CD4-positive, alpha-beta T cell treated with Interleukin-10 for 1 hour (primary cell): ENCODE measurements around the gene ASXL3.

ENCODE experiments used
- DNase-seq: peaks from one replicate; pipeline ENCODE4 v3.0.0-alpha.2; 2020

Gene ASXL3

DNA sequence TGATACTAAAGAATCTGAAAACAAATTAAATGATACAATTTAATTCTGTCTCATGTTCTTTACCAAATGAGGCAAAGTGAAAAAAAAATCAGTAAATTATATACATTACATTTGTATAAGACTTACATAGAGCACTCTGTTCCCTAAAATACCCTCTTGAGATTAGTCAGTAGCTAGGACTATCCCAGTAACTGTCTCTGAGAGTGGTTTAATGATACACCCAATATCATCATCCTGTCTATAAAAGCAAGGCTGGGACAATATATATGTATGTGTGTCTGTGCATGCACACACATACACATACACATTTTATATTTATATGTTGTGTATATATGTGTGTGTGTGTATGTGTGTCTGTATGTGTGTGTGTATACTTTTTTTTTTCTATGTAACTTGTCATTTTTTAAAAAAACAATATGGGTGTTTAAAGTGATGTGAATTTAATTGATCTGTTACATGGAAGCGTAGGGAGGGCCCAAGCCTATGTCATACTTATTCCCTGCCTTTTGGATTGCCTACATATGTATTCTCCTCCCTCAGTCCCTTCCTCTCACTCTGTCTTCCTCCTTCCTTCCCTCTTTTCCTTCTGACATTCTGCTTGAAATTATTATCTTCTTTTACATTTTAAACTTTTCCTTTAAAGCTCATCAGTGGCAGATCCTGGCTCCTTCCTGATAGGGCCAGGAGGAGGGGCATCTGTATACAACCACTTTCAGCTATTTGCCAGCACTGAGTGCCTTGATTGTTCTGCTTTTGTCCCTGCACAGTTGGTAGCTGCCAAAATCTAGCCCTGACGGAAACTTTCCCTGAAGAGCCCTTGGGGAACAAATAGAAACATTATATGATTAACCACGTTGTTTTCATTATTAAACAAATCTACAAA is 6.8 kb downstream of the ASXL3 start:
- no peak for DNase-seq

DNA sequence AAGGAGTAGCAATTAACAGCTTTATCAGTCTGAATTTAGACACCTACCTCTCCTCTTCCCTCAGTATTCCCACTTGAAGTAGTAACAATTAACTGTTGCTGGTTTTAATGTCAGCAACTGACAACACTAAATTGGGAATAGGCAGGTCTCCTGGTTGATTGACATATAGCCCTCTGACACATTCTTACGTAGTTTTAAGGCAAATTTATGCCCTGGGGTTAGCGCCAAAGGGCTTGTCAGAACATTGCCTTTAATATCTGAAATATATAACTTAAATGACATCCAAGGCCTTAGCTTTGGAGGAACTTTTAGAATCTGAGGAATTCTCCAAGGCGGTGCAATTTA is 7.4 kb downstream of the ASXL3 start:
- DNase-seq, result no peak

- no peak for DNase-seq
Measured at GRCh38 chr18:33588361-33588760, 10.3 kb downstream of the ASXL3 start.

DNA sequence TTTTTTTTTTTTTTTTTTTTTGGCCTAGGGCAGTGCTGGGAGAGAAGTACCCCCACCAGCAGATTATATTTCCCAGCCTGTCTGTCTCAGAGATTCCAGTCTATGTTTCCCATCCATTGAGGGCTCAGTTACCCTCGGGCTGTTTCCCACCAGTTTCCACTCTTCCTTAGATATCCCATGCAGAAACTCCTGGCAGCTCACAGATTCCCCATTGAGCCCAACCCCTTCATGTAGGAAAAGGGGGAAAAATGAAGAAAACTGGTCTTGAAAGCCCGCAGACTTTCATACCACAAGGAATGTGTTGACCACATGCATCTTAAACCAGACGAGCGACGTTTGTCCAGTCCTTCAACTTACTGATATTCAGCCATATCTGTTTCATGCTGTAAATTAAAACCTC is 15.2 kb downstream of the ASXL3 start:
- DNase-seq, result no peak

DNA sequence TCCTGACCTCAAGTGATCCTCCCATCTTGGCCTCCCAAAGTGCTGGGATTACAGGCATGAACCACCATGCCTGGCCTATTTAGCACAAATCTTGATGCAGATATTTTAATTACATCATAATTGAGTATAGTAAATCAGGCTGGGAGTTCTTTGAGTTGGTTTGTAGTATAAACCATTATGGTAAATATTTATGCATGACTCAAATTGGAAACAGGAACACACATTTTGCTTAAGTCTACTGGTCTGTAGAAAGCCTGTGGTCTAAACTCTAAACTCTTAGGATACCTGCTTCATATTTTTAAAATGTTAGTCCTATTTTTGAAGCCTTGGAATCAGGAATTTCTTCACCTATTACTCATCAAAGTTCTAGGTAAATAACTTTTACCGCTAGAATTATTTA is 16.8 kb downstream of the ASXL3 start:
- DNase-seq, result no peak

GRCh38 chr18:33596178-33596854 is 18.3 kb downstream of the ASXL3 start:
- DNase-seq, result no peak

- DNase-seq, result no peak
Measured at GRCh38 chr18:33600846-33601245, 22.8 kb downstream of the ASXL3 start.

GRCh38 chr18:33603454-33603853 is 25.4 kb downstream of the ASXL3 start:
- DNase-seq, result no peak

DNA sequence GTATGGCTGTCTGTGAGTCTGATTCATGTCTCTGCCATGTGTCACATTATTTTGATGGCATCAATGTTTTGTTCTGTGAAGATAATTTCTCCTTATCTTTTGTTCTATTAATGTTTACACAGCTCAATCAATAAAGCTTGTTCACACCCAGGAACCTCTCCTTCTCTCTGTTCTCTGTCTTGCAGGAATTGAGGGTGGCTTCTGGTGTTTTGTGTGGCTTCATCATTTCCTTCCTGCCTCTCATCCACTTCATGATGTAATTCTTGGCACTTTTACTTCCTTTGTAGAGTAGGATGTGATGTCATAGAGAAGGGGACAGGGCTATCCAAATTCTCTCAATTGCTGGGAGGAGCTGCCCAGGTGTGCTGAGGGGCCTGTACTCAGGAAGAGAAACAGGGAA is 27.2 kb downstream of the ASXL3 start:
- DNase-seq, result no peak

DNA sequence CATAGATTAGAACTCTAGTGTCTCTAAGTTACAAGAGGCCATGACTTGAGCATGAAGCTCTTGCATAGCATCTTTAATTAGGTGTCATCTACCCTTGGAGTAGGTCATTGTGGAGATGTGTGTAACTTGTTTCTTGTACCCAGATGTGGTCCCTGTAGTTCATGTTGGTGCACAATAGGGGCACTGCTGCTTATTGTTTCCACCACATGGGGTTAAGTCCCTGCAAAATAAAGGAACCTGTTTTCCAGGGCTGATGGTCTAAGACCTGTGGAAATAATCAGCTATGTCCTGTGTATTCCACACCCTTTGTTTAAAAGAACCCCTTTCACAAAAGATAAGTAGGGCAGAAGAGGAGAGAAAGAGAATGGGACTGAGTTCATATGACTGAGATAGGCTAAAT is 28.6 kb downstream of the ASXL3 start:
- DNase-seq, result no peak

DNA sequence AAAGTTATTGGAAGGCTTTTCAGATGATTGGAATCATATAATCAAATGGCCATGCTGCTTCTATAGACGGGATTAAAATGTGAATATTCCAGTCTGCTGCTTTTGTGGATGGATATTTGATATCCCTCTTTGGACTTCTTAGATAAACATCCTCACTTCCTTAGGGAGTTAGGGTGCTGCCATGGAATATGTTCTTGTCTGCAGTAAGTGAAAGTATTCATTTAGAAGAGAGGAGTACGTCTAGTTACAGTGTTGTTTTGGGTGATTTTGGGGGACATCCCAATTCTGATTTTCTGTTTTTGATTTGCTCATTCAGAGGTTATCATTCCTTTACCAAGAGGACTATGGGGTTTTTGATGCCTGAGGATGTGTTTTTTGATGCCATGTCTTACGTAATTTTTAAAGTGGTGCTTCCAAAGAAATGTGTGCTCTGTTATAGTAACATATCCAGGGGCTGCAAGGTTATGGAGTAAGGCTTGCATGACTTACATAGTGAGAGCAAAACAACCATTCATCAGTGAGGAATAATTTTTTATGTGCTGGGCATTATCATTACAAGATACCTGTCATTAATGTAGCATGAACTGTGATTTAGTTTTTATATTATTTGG is 33.6 kb downstream of the ASXL3 start:
- DNase-seq, result no peak

- DNase-seq, result no peak
Measured at GRCh38 chr18:33612632-33613031, 34.6 kb downstream of the ASXL3 start.

DNA sequence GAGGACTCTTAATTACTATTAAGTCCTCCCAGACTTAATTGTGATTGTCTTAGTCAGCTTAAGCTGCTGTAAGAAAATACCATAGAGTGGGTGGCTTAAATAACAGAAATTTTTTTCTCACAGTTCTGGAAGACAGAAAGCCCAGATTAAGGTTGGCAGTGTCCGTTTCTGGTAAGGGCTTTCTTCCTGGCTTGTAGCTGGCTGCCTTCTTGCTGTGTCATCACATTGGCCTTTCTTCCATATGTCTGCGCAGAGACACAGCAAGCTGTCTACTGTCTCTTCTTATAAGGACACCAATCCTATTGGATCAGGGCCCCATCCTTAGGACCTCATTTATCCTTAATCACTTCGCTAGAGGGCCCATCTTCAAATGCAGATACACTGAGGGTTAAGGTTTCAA is 38.5 kb downstream of the ASXL3 start:
- no peak for DNase-seq

DNA sequence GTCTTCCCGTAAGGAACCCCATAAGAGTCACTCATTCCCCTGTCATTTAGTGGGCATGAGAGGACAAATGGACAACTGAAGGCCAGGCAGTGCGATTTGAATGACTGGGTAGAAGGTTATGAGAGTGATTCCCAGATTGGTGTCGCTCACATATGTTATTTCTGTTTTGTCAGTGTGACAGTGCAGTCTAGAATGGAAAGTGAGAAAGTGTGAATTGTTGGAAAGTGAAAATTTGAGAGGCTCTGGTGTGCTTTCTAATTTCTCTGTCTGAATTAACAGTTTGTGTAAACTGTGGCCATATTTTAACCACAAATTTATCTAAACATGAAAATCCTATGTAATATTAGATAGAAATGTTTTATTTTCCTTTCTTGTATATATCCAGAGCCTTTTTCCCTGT is 49.1 kb downstream of the ASXL3 start:
- no peak for DNase-seq

DNA sequence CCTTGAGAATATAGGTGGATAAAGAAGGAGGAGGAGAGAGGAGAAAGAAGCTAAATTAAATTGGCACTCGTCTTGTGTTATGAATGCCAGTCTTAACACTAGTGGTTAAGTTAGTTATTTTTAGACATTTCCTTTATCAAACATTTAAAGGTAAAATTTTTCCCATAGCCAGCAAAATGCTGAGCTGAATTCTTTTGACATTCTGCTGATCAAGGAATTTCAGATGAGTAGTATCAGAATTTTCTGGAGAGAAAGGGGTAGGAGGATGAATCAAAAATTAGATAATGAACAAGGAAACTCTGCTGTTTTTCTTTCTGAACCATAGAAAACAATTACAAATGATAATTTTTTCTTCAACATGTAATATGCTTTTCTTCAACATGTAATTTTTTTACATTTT is 52.5 kb downstream of the ASXL3 start:
- DNase-seq, result no peak

GRCh38 chr18:33641141-33641540 is 63.1 kb downstream of the ASXL3 start:
- no peak for DNase-seq

GRCh38 chr18:33644494-33644893 is 66.5 kb downstream of the ASXL3 start:
- DNase-seq, result no peak

GRCh38 chr18:33647365-33647764 is 69.3 kb downstream of the ASXL3 start:
- no peak for DNase-seq

GRCh38 chr18:33652635-33653034 is 74.6 kb downstream of the ASXL3 start:
- no peak for DNase-seq

DNA sequence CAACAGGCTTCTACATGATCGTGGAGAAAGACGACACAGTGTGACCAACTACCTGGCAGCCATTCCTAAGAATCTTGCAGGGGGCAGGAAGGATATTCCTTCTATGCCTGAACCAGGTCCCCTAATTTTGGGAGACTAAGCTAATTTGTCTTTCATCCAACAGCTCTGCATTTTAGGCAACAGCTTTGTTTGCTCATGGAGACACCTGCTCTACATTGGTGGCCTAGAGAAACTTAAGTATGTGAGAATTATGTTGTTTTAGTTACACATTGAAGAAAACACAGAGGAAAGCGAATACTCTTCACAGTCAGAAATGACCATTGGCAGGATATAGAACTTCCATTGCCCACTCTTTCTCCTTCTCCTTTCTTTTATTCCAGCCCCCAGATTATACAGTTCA is 75.2 kb downstream of the ASXL3 start:
- no peak for DNase-seq

DNA sequence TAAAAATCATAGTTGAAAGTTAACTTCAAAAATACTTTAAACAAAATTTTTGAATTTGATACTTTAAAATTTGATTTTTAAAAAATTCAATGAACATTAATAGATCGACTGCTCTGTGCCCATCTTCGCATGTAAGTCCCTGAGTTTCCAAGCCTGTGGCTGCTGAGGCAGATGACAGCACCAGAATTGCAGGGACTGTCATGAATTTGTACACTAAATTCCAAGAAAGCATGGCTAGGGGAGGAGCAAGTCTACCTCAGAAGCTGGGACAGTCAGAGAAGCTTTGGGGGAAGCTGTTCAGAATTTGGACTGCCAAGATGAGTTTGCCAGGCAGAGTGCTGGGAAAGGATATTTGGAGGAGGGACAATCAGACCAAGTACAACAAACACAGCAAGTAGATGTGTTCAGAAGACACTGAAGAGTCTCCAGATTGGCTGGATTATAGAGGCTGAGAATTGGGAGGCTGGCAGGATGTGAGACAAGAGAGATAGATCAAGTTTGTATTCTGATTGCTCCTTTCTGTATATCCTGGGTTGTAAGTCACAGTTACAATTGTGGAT is 79.0 kb downstream of the ASXL3 start:
- no peak for DNase-seq

DNA sequence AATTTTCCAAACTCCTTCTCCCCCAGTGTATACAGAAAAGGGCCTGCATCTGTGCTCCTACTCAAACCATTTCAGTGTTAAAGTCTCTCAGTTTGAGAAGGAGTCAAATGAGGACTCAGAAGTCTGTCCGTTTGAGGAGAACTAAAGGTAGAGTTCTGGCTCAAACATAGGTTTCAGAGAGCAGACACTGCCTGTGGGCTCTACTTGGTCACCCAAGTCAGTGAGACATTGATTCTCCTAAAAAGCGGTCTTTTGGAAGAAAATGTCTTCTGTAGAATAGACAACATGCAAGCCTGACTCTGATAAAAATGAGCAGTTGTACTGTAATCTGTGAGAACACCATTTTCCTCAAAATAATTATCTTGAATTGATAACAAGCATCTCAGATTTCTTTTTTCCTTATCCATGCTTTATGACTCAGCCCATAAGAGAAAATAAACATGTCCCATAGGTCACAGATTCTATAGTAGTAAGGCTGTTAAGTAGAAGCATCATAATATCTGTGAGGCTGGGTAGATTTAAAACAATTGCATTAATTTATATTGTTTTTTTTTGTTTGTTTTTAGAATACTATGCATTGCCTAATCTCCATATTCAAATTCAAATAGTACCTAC is 82.8 kb downstream of the ASXL3 start:
- DNase-seq, result no peak

GRCh38 chr18:33664241-33664874 is 86.3 kb downstream of the ASXL3 start:
- no peak for DNase-seq
